ENCODE measurements around the gene DMC1.

GRCh38 chr22:38487946-38488345 lies 82.0 kb downstream of the DMC1 start:
- TF ChIP-seq, protein P1, sequence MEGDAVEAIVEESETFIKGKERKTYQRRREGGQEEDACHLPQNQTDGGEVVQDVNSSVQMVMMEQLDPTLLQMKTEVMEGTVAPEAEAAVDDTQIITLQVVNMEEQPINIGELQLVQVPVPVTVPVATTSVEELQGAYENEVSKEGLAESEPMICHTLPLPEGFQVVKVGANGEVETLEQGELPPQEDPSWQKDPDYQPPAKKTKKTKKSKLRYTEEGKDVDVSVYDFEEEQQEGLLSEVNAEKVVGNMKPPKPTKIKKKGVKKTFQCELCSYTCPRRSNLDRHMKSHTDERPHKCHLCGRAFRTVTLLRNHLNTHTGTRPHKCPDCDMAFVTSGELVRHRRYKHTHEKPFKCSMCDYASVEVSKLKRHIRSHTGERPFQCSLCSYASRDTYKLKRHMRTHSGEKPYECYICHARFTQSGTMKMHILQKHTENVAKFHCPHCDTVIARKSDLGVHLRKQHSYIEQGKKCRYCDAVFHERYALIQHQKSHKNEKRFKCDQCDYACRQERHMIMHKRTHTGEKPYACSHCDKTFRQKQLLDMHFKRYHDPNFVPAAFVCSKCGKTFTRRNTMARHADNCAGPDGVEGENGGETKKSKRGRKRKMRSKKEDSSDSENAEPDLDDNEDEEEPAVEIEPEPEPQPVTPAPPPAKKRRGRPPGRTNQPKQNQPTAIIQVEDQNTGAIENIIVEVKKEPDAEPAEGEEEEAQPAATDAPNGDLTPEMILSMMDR (conservative IDR thresholded peaks at IDR 0.05 in 1 of 2, IDR thresholded peaks at IDR 0.05 in 1 of 2; ENCODE audit: extremely low read depth in 1 of 2, insufficient read depth in 1 of 2, low read depth in 1 of 2, low read length in 2 of 2): no peak
- no peak for TF ChIP-seq EZH2 (IDR thresholded peaks at IDR 0.05; ENCODE audit: borderline replicate concordance, low read length)
